ENCODE results near the gene U2AF2. TPM values are rescaled to one million over a fixed set of nuclear protein-coding genes. Genes with fewer than 3 reads are reported as not detected.

U2AF2 gene
- total and polyA plus RNA-seq, 11 donors = 39.9 to 104 (median 72.7) TPM

GRCh38 chr19:55683449-55684261 lies 28.8 kb downstream of the U2AF2 start:
- peaks cover 0 to 42% (median 8%) of the 10 kb centered on the region in 12 donors for H3K4me1 ChIP-seq
- no peak for ATAC-seq
- WGBS, 4 donors = 85 to 90% (median 87%) methylated on average over 22 of the region's 22 CpGs
- H3K36me3 ChIP-seq = peaks cover 1 to 97% (median 82%) of the 10 kb centered on the region in 9 donors
- no peaks in the 10 kb centered on the region for H3K27me3 ChIP-seq
- no peak overlapping the region for H3K27ac ChIP-seq
- peak in 1 of 5 donors; percentile 18 for DNase-seq
- intact Hi-C loops (cut with DNase I) = no loop called here
- no peak overlapping the region for H3K4me3 ChIP-seq
- no peaks in the 10 kb centered on the region for H3K9me3 ChIP-seq
- TF ChIP-seq POLR2A (IDR thresholded peaks at IDR 0.05) = no peak
- TF ChIP-seq CTCF (IDR thresholded peaks at IDR 0.05) = no peak

- peak in 1 of 5 donors; percentile 51 for DNase-seq
- H3K36me3 ChIP-seq = peaks cover 5 to 97% (median 83%) of the 10 kb centered on the region in 9 donors
- intact Hi-C loops (cut with DNase I) = no loop called here
- H3K4me3 ChIP-seq = no peak overlapping the region
- no peaks in the 10 kb centered on the region for H3K9me3 ChIP-seq
- no peak for ATAC-seq
- 95 to 98% (median 96%) methylated on average over 50 to 60 of the region's 60 CpGs for WGBS, 4 donors
- H3K27me3 ChIP-seq = no peaks in the 10 kb centered on the region
- TF ChIP-seq CTCF (IDR thresholded peaks at IDR 0.05) (no peak), POLR2A (IDR thresholded peaks at IDR 0.05) (no peak)
- no peak overlapping the region for H3K27ac ChIP-seq
- peaks cover 0 to 32% (median 3%) of the 10 kb centered on the region in 12 donors for H3K4me1 ChIP-seq
These were observed 30.3 kb downstream of the U2AF2 start for GRCh38 chr19:55684946-55685681.

- Histone ChIP-seq H3K27me3 (no peaks in the 10 kb centered on the region), H3K9me3 (no peaks in the 10 kb centered on the region), H3K4me3 (no peak overlapping the region), H3K4me1 (peaks cover 0 to 26% (median 0%) of the 10 kb centered on the region in 12 donors), H3K36me3 (peaks cover 5 to 97% (median 83%) of the 10 kb centered on the region in 9 donors), H3K27ac (no peak overlapping the region)
- intact Hi-C loops (cut with DNase I) = no loop called here
- DNase-seq (peak in 1 of 5 donors; percentile 7), ATAC-seq (no peak)
- TF ChIP-seq CTCF (IDR thresholded peaks at IDR 0.05) (no peak), POLR2A (IDR thresholded peaks at IDR 0.05) (no peak)
- WGBS, 4 donors = 90 to 98% (median 95%) methylated on average over 6 of the region's 6 CpGs
These were observed 30.9 kb downstream of the U2AF2 start for GRCh38 chr19:55685776-55686175.

Measured in heart left ventricle (tissue), 16 donors.